HG02763 (cell line): ENCODE measurements around the gene ABCC4.
"Not testable (repeated sequence)": the region's sequence is repeated elsewhere in the genome, so short reads cannot be mapped to it uniquely, and the experiment has no call there.

Experiments used
- ATAC-seq: cut with Tn5 transposase; IDR thresholded peaks from one replicate; pipeline ENCODE4 v1.9.1; 2021; ENCODE audit warnings: mild to moderate bottlenecking, moderate library complexity; ENCODE audit not compliant: unreplicated experiment

Gene ABCC4

DNA sequence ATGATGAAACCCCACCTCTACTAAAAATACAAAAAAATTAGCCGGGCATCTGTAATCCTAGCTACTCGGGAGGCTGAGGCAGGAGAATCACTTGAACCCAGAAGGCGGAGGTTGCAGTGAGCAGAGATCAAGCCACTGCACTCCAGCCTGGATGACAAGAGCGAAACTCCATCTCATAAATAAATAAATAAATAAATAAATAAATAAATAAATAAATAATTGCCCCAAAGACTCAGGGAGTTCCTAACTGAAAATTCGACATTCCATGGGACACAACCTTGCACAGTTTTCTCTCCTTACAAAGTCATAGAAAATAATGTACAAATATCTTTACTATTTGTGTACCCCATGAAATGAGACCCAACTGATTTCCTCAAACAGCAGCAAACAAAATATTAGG lies 134.2 kb downstream of the ABCC4 start:
- not testable (repeated sequence) for ATAC-seq

DNA sequence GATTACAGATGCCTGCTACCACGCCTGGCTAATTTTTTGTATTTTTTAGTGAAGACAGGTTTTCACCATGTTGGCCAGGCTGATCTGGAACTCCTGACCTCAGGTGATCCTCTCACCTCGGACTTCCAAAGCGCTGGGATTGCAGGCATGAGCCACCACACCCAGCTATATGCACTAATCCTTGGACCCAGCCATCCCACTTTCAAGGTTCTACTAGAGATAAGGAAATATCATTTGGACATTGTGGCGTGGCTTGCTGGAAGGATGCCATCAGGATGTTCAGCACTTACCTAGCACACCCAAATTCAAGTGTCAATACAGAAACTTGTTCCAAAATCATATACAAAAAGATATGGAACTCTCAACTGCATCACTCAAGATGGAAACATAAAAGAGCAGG lies 136.4 kb downstream of the ABCC4 start:
- no peak for ATAC-seq

DNA sequence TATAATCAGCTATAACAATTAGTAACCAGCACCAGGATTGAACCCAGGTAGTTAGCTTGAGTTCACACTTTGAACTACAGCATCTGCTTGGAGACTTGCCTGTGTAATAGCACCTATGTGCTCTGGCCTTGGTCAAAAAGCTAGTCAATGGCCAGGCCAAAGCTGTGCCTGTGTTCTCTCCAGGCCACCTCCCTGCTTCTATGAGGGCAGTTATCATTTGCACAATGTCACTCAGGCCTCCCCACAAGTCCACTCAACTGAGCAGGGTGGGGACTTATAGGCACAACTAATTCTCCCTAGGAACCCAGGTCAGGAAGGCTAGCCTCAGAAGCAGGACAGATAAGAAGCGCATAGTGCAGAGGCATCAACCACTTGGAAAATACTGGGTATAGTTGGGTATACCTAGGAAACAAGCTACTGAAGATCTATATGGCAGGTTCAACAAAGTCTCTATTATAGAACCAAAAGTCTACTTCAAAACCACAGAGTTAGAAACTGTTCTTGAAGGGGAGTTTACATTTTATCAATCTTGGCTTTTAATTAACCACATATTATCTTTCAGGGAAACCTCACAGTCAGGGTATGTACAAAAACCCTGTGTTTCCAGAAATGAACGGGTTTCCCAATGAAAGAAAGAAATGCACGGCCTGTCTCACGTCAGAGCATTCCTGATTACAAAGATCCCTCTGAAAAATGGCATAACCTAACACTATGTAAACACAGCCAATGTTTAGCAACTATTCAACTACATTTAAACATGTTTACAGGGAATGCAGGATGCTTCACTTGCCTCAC lies 140.9 kb downstream of the ABCC4 start:
- ATAC-seq: no peak

GRCh38 chr13:95159458-95159857 lies 141.8 kb downstream of the ABCC4 start:
- ATAC-seq: no peak

GRCh38 chr13:95156208-95156607 lies 145.0 kb downstream of the ABCC4 start:
- no peak for ATAC-seq

DNA sequence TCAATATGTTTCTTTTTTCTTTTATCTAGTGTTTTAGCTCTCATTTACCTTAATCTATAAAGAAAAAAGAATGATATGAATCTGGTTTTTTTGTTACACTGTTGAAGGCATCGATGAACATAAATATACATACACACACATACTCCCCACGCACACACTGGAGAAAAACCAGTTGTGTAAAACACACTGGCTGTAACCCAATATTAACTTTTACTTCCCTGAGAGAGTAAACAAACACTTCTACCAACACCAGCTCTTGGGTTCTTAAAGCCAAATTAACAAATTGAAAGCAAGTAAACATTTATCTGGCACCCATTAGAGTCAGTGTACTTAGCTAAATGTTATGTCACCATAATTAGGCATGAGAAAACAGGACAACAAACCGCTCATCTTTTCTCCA lies 145.7 kb downstream of the ABCC4 start:
- ATAC-seq: no peak

DNA sequence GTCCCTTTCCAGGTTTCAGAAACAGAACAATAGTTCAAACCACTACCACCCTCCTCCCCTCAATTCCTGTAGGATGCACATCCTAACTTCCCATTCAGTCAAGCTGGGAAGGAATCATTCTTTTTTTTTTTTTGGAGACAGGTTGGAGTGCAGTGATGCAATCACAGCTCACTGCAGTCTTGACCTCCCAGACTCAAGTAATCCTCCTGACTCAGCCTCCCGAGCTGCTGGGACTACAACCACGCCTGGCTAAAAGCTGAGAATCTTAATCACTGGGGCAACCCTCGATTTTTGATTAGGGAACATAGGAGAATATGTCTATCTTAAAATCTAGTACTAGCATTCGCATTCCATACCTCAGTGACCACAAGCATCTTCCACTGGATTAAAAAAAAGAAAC lies 146.2 kb downstream of the ABCC4 start:
- ATAC-seq: no peak

DNA sequence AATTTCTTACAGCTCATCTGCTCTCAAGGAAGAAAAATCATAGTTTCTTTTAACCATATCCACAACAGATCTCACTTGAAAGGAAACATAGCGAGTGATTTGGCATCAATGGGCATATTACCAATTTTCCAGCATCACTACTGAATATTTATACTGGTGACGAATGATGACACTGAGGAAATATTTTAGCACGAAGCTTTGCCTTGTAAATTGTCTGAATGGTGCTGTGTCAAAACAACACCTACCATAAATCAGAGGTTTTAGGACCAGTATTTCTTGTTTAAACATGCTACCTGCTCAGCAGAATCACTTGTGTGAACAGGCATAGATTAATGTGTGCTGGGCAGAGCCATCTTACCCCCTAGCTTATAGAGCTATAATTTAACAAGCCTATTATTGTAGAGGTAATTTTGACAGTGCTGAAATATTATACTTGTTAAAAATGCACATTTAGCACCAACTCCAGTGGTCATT lies 146.8 kb downstream of the ABCC4 start:
- ATAC-seq: no peak

DNA sequence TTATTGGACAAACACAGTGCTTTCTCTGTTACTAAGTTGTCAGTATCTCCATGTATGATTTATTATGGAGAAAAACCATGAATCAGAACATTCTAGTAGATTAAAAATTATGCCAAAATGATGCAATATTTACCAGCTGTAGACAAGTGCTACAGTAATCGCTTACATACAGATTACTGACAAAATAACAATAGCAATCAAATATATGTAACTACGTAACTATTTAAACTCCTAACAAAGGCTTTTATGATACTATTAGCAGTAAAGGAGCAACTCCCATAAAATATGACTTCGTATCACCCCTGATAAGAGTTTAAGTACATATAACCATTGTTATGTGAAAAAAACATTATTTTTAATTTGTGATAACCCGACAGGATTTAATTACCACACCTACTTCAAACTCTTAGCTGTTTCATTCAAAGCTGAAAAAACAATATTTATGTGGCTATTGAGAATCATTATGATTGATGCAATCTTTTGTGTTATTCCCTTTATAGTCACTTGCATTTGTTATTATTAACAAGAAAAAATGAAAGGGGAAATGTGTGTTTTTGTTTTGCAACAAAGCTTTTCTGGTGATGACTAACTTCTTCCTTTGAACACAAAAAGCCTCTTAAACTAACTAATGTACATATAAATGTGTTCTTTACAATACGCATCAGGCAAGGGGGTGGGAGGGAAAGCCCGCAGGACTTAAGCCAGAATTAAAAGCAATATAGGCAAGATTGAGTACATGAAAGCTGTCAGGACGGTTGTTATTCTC lies 147.4 kb downstream of the ABCC4 start:
- ATAC-seq: no peak

DNA sequence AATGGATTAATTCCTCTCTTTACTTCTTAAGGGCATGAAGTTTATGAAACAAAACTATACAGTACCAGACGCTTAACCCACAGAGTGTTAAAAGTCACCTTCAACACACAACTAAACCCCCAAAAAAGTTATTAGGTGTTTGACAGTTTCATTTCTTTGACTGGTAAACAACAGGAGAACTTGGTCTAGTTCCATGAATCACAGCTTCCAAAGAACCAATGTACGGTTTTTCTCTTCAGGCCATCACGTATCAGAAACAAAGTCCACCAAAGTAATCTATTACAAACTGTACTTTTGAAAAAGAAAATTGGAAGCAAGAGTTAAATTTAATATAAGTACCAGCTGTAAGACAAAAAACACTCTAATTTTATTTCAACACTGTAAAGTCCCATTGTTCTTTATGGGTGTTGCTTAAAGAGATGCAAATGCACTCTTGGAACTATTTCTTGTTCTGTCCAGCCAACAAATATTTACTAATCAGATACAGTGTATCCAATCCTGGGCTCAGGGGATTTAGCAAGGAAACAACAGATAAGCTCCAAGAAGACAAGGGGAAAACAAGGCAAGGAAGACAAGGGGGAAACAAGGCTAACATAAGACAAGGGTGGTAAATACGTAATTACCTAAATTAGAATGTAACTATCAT lies 149.2 kb downstream of the ABCC4 start:
- no peak for ATAC-seq

DNA sequence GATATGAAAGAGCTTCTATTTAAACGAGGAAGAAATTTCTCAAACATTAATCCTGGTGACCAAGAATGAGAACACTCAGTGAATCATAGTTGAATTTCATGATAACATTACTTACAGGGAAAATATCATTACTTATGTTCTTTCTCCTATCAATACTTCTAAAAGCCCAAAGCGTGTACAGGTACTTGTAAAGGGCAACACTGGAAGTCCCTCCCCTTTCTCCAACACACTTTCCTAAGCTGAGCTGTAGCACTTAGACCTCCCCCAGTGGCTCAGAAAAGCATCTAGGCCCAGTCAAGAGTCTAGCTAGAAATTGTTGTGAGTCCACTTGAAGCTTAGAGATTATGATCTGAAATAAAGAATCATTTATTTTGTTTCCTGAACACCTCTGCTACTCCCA lies 150.7 kb downstream of the ABCC4 start:
- ATAC-seq: no peak

GRCh38 chr13:95146486-95146885 lies 154.8 kb downstream of the ABCC4 start:
- ATAC-seq: no peak

DNA sequence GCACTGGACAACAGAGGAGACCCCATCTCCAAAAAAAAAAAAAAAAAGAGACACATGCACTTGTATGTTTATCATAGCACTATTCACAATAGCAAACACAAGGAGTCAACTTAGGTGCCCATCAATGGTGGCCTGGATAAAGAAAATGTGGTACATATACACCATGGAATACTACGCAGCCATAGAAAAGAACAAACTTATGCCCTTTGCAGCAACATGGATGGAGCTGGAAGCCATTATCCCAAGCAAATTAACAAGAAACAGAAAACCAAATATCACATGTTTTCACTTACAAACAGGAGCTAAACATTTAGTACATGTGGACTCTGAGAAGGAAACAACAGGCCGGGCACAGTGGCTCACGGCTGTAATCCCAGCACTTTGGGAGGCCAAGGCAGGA lies 155.7 kb downstream of the ABCC4 start:
- no peak for ATAC-seq

- ATAC-seq: no peak
Observed at GRCh38 chr13:95140502-95140901, 160.7 kb downstream of the ABCC4 start.

- no peak for ATAC-seq
Observed at GRCh38 chr13:95138876-95139585, 162.2 kb downstream of the ABCC4 start.

DNA sequence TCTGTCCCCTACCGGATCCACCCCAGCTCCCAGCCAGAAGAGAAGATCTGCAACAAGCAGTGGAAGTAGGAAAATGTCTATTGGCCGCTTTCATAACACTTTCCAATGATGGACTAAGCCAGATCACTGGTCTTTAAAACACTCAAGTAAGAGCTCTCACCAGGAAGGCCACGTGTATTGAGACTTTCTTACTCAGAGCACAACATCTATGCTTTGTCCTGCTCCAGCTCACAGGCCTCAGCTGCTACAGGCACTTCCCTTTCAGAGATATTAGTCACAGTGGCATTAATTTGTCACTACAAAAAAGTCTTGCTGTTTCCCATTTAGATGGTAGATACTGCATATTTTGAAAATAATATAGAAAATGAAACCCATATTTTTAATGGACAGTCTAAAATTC lies 164.2 kb downstream of the ABCC4 start:
- ATAC-seq: no peak

- no peak for ATAC-seq
Observed at GRCh38 chr13:95136638-95137037, 164.6 kb downstream of the ABCC4 start.

- ATAC-seq: no peak
Observed at GRCh38 chr13:95133498-95133897, 167.8 kb downstream of the ABCC4 start.

DNA sequence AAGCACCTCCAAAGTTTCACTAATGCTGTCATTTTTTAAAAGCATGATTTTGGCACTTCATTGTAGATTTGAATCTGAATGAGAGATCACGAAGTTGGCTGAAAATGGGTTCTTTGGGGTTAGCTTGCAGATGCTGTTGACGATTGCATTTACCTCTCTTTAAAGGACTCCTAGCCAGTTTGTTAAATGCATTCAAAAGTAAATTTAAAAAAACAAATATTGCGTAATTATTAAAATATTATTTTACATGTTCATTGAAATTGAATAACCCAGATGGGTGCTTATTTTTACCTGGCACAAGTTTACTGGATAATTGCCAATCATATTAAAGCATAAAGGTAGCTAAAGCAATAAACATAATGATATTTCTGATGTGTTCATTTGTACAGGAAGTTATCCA lies 172.2 kb downstream of the ABCC4 start:
- no peak for ATAC-seq

DNA sequence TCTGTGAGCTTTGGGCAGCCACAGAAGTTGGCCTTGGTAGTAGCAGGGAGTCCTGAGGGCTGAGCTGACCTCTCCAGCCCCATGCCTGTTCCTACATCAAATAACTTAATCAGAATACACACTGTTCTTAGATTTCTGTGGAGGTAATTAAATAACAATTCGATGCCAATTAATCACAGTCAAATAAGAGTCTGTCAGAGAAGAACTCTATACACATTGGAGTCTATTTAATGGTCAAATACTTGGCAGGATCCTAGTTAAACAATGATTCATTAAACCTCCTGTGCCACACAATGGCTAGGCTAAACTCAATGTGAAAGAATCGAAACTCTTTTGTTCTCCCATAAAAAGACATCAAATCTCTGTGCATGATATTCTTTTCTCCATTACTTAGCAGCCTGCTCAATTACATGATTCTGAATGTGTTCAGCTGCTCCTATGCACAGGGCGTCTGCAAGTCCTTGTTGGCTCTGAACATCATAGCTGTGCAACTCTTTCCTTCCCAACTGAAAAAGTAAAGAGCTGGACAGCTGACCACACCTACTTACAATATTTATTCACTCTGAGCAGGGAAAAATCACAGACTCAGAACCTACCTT lies 173.1 kb downstream of the ABCC4 start:
- ATAC-seq: no peak

DNA sequence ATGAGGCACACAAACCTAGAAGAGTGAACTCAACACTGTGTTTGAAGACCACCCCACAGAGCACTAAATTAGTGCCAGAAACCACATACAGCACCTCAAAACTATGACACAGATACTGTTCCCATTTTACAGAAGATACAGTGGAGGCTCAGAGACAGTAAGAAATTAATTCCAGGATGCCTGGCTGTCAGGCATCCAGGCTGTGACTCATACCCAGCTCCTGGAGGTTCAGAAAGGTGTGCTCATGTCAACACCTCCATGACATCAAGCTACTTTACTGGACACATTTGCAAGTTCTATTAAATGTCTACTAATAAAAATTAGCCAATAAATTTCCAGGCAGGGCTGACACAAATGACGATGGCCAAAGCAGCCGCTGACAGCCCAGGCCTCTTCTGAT lies 176.3 kb downstream of the ABCC4 start:
- ATAC-seq: no peak
